GM19240 (cell line): ENCODE measurements around the gene GPR42.
"Not testable (repeated sequence)": the region's sequence is repeated elsewhere in the genome, so short reads cannot be mapped to it uniquely, and the experiment has no call there.

ENCODE experiments used
- DNase-seq: peaks from one replicate; pipeline ENCODE4 v3.0.0; 2011; ENCODE audit warnings: low spot score; ENCODE audit not compliant: insufficient read length

The GPR42 gene

GRCh38 chr19:35347171-35347929, 23.5 kb upstream of the GPR42 start, which contains the start of gene FFAR1:
Gene FFAR1 (plus strand): TSS chr19:35347902. CDS start chr19:35351552, 3,650 bp downstream.
- peak; percentile 85 for DNase-seq

- DNase-seq: no peak
Observed at GRCh38 chr19:35347930-35348298, 23.0 kb upstream of the GPR42 start.

- no peak for DNase-seq
Observed at GRCh38 chr19:35348911-35349611, 21.8 kb upstream of the GPR42 start.

GRCh38 chr19:35349614-35350521, 21.0 kb upstream of the GPR42 start:
- no peak for DNase-seq

- no peak for DNase-seq
Observed at GRCh38 chr19:35350591-35350990, 20.3 kb upstream of the GPR42 start.

GRCh38 chr19:35351411-35352176, 19.3 kb upstream of the GPR42 start:
- DNase-seq: no peak

- no peak for DNase-seq
Observed at GRCh38 chr19:35352177-35352447, 18.8 kb upstream of the GPR42 start.

- peak; percentile 68 for DNase-seq
Observed at GRCh38 chr19:35352448-35353304, 18.2 kb upstream of the GPR42 start.

- DNase-seq: no peak
Observed at GRCh38 chr19:35353635-35354034, 17.2 kb upstream of the GPR42 start.

- no peak for DNase-seq
Observed at GRCh38 chr19:35354898-35355297, 16.0 kb upstream of the GPR42 start.

GRCh38 chr19:35355791-35356460, 14.9 kb upstream of the GPR42 start:
- no peak for DNase-seq

GRCh38 chr19:35357867-35358573, 12.8 kb upstream of the GPR42 start, which contains the start of gene FFAR3:
Gene FFAR3 (plus strand): TSS chr19:35358460. CDS start chr19:35358891, 431 bp downstream.
- DNase-seq: no peak

GRCh38 chr19:35358834-35359233, 12.0 kb upstream of the GPR42 start:
- DNase-seq: not testable (repeated sequence)

- not testable (repeated sequence) for DNase-seq
Observed at GRCh38 chr19:35359395-35359794, 11.5 kb upstream of the GPR42 start.

- not testable (repeated sequence) for DNase-seq
Observed at GRCh38 chr19:35360081-35360480, 10.8 kb upstream of the GPR42 start.

GRCh38 chr19:35360880-35361420, 9.9 kb upstream of the GPR42 start:
- no peak for DNase-seq

GRCh38 chr19:35362261-35363000, 8.4 kb upstream of the GPR42 start:
- no peak for DNase-seq

GRCh38 chr19:35363001-35363590, 7.8 kb upstream of the GPR42 start:
- no peak for DNase-seq
